ENCODE data around the gene PAX5.

The PAX5 gene

GRCh38 chr9:36825179-36825578 lies 208.9 kb downstream of the PAX5 start:
- no peak for DNase-seq

GRCh38 chr9:36823934-36824333 lies 210.1 kb downstream of the PAX5 start:
- DNase-seq, result no peak

GRCh38 chr9:36823466-36823865 lies 210.6 kb downstream of the PAX5 start:
- no peak for DNase-seq

GRCh38 chr9:36822201-36822600 lies 211.9 kb downstream of the PAX5 start:
- DNase-seq, result no peak

- no peak for DNase-seq
Observed at GRCh38 chr9:36820392-36820861, 213.6 kb downstream of the PAX5 start.

GRCh38 chr9:36818965-36819870 lies 214.8 kb downstream of the PAX5 start:
- no peak for DNase-seq

GRCh38 chr9:36818242-36818938 lies 215.7 kb downstream of the PAX5 start:
- DNase-seq, result no peak

- DNase-seq, result no peak
Observed at GRCh38 chr9:36817160-36817834, 216.8 kb downstream of the PAX5 start.

- no peak for DNase-seq
Observed at GRCh38 chr9:36816371-36816770, 217.7 kb downstream of the PAX5 start.

- DNase-seq, result no peak
Observed at GRCh38 chr9:36815566-36816348, 218.3 kb downstream of the PAX5 start.

- no peak for DNase-seq
Observed at GRCh38 chr9:36815023-36815422, 219.0 kb downstream of the PAX5 start.

GRCh38 chr9:36813154-36813553 lies 220.9 kb downstream of the PAX5 start:
- no peak for DNase-seq

GRCh38 chr9:36812556-36812955 lies 221.5 kb downstream of the PAX5 start:
- no peak for DNase-seq

- no peak for DNase-seq
Observed at GRCh38 chr9:36808251-36808650, 225.8 kb downstream of the PAX5 start.

GRCh38 chr9:36803961-36804360 lies 230.1 kb downstream of the PAX5 start:
- no peak for DNase-seq

GRCh38 chr9:36802201-36802920 lies 231.7 kb downstream of the PAX5 start:
- DNase-seq, result no peak

GRCh38 chr9:36800455-36800854 lies 233.6 kb downstream of the PAX5 start:
- no peak for DNase-seq

- DNase-seq, result no peak
Observed at GRCh38 chr9:36798350-36799065, 235.6 kb downstream of the PAX5 start.

- DNase-seq, result no peak
Observed at GRCh38 chr9:36797471-36798220, 236.4 kb downstream of the PAX5 start.

- no peak for DNase-seq
Observed at GRCh38 chr9:36796671-36797419, 237.2 kb downstream of the PAX5 start.
